Panc1 (cell line): Measurements from ENCODE around the gene GSC. TPM values are rescaled to one million over a fixed set of nuclear protein-coding genes. Genes with fewer than 3 reads are reported as not detected.
"Not testable (repeated sequence)": the region's sequence is repeated elsewhere in the genome, so short reads cannot be mapped to it uniquely, and the experiment has no call there.

Experiments
- ATAC-seq: fragments of 200-7000 bp; cut with Tn5 transposase; 2 replicates; pipeline ENCODE4 v1.9.1; 2020; ENCODE audit warnings: mild to moderate bottlenecking, moderate library complexity
- BruUV-seq: library from RNA; stranded (reverse); fragments of 400-500 nt; replicated peaks from 2 replicates; lab custom pipeline; 2021; lab: Mats Ljungman, UMichigan
- CTCF ChIA-PET: fragments of 300-600 bp; sonication (Branson Sonifier 250); formaldehyde crosslinking; loops from one replicate; lab custom pipeline; 2022; ENCODE audit warnings: antibody characterized with exemption; lab: Charles Lee
- POLR2A ChIA-PET: fragments of 300-600 bp; sonication (Branson Sonifier 250); formaldehyde crosslinking; loops from one replicate; lab custom pipeline; 2022; ENCODE audit warnings: antibody characterized with exemption; lab: Charles Lee
- DNase-seq: peaks from one replicate; pipeline ENCODE4 v3.0.0-alpha.2; 2010; ENCODE audit warnings: low read depth, low spot score
- H3K27ac ChIP-seq: 2 replicates; pipeline ENCODE4 v1.5.1; 2011; ENCODE audit warnings: mild to moderate bottlenecking, low read length, inconsistent platforms
- H3K27me3 ChIP-seq: fragments of 200-500 bp; sonication (Bioruptor generic); 2 replicates; pipeline ENCODE4 v1.6.0; 2014; ENCODE audit warnings: low read length, inconsistent platforms; ENCODE audit not compliant: control insufficient read depth, insufficient read depth
- H3K36me3 ChIP-seq: fragments of 200-500 bp; sonication (Bioruptor generic); 2 replicates; pipeline ENCODE4 v1.5.1; 2014; ENCODE audit warnings: inconsistent platforms, mild to moderate bottlenecking, low read length, moderate library complexity; ENCODE audit not compliant: control insufficient read depth, insufficient read depth
- H3K4me1 ChIP-seq: 2 replicates; pipeline ENCODE4 v1.5.1; 2011; ENCODE audit warnings: inconsistent platforms, mild to moderate bottlenecking, low read length, moderate library complexity; ENCODE audit not compliant: control insufficient read depth, insufficient read depth
- H3K4me3 ChIP-seq, 2 experiments: 2 replicates each; pipeline ENCODE4 v1.5.1; 2011 to 2012; ENCODE audit warnings: low read depth in 2 of 2, low read length in 2 of 2, mild to moderate bottlenecking in 2 of 2, inconsistent platforms in 1 of 2, moderate library complexity in 1 of 2
- H3K9me3 ChIP-seq: fragments of 200-500 bp; sonication (Bioruptor generic); 2 replicates; pipeline ENCODE4 v1.5.1; 2014; ENCODE audit warnings: low read depth, mild to moderate bottlenecking, inconsistent platforms, low read length, moderate library complexity; ENCODE audit not compliant: control insufficient read depth, insufficient read depth
- POLR2AphosphoS5 ChIP-seq: IDR thresholded peaks from 2 replicates; pipeline ENCODE4 v1.6.1; 2012; ENCODE audit warnings: mild to moderate bottlenecking, low read depth, low read length, moderate library complexity
- REST ChIP-seq, 2 experiments: IDR thresholded peaks; 2 replicates each; pipeline ENCODE4 v1.6.1; 2011 to 2012; ENCODE audit warnings: low read depth in 2 of 2, control low read depth in 1 of 2, low read length in 1 of 2, mild to moderate bottlenecking in 1 of 2, moderate library complexity in 1 of 2; ENCODE audit not compliant: insufficient read depth in 1 of 2
- SIN3A ChIP-seq: IDR thresholded peaks from 2 replicates; pipeline ENCODE4 v1.6.1; 2012; ENCODE audit warnings: low read depth, mild to moderate bottlenecking, low read length, moderate library complexity, borderline replicate concordance; ENCODE audit not compliant: insufficient read depth
- TCF7L2 ChIP-seq: IDR thresholded peaks from 2 replicates; pipeline ENCODE4 v1.6.1; 2011; ENCODE audit warnings: mild to moderate bottlenecking, low read depth, low read length, inconsistent platforms
- in situ Hi-C: cut with HindIII; loops from 2 replicates; pipeline ENCODE4 v1.10.0; 2016; ENCODE audit warnings: low sequenced_read_pairs, low pct_unique_long_range_greater_than_20kb
- intact Hi-C: fragments of 100-400 bp; cut with micrococcal nuclease; formaldehyde crosslinking; loops from one replicate; pipeline ENCODE4 v1.10.0; 2022; ENCODE audit not compliant: unreplicated experiment
- total RNA-seq: library from RNA; stranded (reverse); gene quantifications from one replicate; pipeline ENCODE4 v1.2.1, GENCODE V29; 2021; ENCODE audit not compliant: unreplicated experiment
- TF ChIP-seq, protein P1 (sequence below): fragments of 450-650 bp; IDR thresholded peaks from 2 replicates; pipeline ENCODE4 v1.5.1; 2017; ENCODE audit warnings: mild to moderate bottlenecking

The GSC gene
- total RNA-seq, 1 experiment from 2014 or later = not detected

DNA sequence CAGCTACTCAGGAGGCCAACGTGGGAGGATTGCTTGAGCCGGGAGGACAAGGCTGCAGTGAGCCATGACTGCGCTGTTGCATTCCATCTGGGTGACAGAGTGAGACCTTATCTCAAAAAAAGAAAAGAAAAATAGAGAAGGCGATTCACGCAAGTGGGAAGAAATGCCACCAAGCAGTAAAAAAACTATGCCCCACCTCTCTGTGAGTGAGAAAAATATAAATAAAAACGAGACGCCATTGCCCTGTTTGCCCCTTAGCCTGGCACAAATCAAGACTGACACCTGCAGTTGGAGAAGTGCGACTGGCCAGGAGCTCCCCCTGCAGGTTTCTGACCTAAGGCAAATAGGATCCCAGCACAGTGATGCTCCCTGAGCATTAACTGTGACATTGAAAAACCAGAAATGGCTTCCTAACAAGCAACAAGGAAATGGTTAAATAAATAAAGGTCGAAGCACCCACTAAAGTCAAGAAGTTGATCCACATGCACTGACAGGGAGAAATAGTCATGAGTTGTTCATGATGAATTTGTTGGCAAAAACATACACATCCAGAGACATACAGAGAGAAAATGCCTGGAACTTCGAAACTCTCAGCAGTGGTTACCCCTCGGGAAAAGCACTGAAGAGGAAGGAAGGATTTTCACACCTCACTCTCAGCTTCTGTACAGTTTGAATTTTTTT lies 21.1 kb downstream of the GSC start:
- peak; percentile 95 for ATAC-seq
- POLR2A ChIA-PET = no interaction called here

GRCh38 chr14:94747739-94748138 lies 22.2 kb downstream of the GSC start:
- TF ChIP-seq SIN3A (no peak), REST (IDR thresholded peaks at IDR 0.05; ENCODE audit: insufficient read depth in 1 of 2, low read depth in 2 of 2, low read length in 1 of 2) (no peak), TCF7L2 (no peak), POLR2AphosphoS5 (no peak)
- TF ChIP-seq, protein P1, sequence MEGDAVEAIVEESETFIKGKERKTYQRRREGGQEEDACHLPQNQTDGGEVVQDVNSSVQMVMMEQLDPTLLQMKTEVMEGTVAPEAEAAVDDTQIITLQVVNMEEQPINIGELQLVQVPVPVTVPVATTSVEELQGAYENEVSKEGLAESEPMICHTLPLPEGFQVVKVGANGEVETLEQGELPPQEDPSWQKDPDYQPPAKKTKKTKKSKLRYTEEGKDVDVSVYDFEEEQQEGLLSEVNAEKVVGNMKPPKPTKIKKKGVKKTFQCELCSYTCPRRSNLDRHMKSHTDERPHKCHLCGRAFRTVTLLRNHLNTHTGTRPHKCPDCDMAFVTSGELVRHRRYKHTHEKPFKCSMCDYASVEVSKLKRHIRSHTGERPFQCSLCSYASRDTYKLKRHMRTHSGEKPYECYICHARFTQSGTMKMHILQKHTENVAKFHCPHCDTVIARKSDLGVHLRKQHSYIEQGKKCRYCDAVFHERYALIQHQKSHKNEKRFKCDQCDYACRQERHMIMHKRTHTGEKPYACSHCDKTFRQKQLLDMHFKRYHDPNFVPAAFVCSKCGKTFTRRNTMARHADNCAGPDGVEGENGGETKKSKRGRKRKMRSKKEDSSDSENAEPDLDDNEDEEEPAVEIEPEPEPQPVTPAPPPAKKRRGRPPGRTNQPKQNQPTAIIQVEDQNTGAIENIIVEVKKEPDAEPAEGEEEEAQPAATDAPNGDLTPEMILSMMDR = no peak
- BruUV-seq = no TSS peak
- in situ Hi-C loops (no loop called here), intact Hi-C loops (loop anchor here (2.0 kb wide), 1 partner anchor 59 kb away; no protein-coding TSS in a partner anchor)
- no peaks in the 10 kb centered on the region; the same call in 1 of the 2 replicates for H3K27me3 ChIP-seq
- H3K27ac ChIP-seq = no peak overlapping the region
- no peaks in the 10 kb centered on the region for H3K4me1 ChIP-seq
- no peak overlapping the region for H3K4me3 ChIP-seq
- POLR2A ChIA-PET = no interaction called here
- DNase-seq (no peak), ATAC-seq (no peak)
- no peaks in the 10 kb centered on the region for H3K36me3 ChIP-seq
- no peaks in the 10 kb centered on the region for H3K9me3 ChIP-seq
- CTCF ChIA-PET = interaction anchor here (0.7 kb wide), 1 partner anchor 56 kb away, joined by 4 read pairs; no protein-coding TSS in a partner anchor

More for the DNA sequence above, 21.1 kb downstream of the GSC start:
- intact Hi-C loops = loop anchor here (2.0 kb wide), 1 partner anchor 60 kb away; no protein-coding TSS in a partner anchor
- Histone ChIP-seq H3K27ac (no peak overlapping the region), H3K4me1 (no peaks in the 10 kb centered on the region), H3K4me3 (no peak overlapping the region), H3K27me3 (no peaks in the 10 kb centered on the region; the same call in 1 of the 2 replicates), H3K36me3 (no peaks in the 10 kb centered on the region), H3K9me3 (no peaks in the 10 kb centered on the region)
- CTCF ChIA-PET = interaction anchor here (0.7 kb wide), 1 partner anchor 59 kb away, joined by 3 read pairs; no protein-coding TSS in a partner anchor
- in situ Hi-C loops = no loop called here
- no TSS peak for BruUV-seq
- no peak for TF ChIP-seq SIN3A
- TF ChIP-seq, protein P1 = peak; percentile 85
- no peak for TF ChIP-seq TCF7L2
- TF ChIP-seq POLR2AphosphoS5 = no peak
- no peak for TF ChIP-seq REST (IDR thresholded peaks at IDR 0.05; ENCODE audit: insufficient read depth in 1 of 2, low read depth in 2 of 2, low read length in 1 of 2)
- DNase-seq = peak; percentile 22

DNA sequence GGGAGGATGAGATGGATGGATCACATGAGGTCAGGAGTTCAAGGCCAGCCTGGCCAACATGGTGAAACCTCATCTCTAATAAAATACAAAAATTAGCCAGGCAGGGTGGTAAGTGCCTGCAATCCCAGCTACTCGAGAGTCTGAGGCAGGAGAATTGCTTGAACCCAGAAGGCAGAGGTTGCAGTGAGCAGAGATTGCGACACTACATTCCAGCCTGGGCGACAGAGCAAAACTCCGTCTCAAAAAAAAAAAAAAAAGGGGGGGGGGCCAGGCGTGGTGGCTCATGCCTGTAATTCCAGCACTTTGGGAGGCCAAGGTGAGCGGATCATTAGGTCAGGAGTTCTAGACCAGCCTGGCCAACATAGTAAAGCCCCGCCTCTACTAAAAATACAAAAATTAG lies 22.8 kb downstream of the GSC start:
- H3K4me1 ChIP-seq, H3K27ac ChIP-seq, H3K36me3 ChIP-seq, H3K27me3 ChIP-seq, H3K9me3 ChIP-seq, intact Hi-C loops, in situ Hi-C loops, POLR2A ChIA-PET, DNase-seq, ATAC-seq, CTCF ChIA-PET, BruUV-seq, H3K4me3 ChIP-seq: not testable (repeated sequence)
